Measurements from ENCODE around the gene CHCHD6.

GRCh38 chr3:126760541-126760940 is 56.5 kb downstream of the CHCHD6 start:
- TF ChIP-seq POLR2A (IDR thresholded peaks at IDR 0.05; ENCODE audit: low read length), result no peak
- no peak for TF ChIP-seq GATA1 (IDR thresholded peaks at IDR 0.05; ENCODE audit: low read depth, low read length)

All from erythroblast (primary cell).